CD4-positive, alpha-beta T cell treated with Interleukin-15 for 4 hours (primary cell): ENCODE data around the gene PP2D1.
"Not testable (repeated sequence)": the region's sequence is repeated elsewhere in the genome, so short reads cannot be mapped to it uniquely, and the experiment has no call there.

Experiments used
- DNase-seq: peaks from one replicate; pipeline ENCODE4 v3.0.0-alpha.2; 2020; ENCODE audit warnings: low spot score

PP2D1 gene

DNA sequence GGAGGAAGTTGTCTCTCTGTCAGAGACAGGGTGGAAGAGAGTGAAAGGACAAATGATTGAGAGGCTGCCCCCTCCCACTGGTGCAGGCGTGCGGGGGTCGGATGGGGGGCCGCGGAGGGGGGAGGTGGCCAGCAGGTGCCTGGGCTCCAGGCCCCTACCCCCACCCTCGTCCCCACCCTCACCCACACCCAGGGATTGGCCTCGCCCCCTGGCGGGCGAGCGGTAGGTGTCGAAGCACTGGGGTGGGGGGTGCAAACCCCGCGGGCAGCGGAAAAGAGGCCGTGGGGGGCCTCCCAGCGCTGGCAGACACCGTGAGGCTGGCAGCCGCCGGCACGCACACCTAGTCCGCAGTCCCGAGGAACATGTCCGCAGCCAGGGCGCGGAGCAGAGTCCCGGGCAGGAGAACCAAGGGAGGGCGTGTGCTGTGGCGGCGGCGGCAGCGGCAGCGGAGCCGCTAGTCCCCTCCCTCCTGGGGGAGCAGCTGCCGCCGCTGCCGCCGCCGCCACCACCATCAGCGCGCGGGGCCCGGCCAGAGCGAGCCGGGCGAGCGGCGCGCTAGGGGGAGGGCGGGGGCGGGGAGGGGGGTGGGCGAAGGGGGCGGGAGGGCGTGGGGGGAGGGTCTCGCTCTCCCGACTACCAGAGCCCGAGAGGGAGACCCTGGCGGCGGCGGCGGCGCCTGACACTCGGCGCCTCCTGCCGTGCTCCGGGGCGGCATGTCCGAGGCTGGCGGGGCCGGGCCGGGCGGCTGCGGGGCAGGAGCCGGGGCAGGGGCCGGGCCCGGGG, 27.9 kb upstream of the PP2D1 start, which contains the start of gene KAT2B:
TSS of gene KAT2B (plus strand) at position 682 of the 783 bp plus-strand sequence. CDS start at position 714, 32 bp downstream.
- peak; percentile 84 for DNase-seq

DNA sequence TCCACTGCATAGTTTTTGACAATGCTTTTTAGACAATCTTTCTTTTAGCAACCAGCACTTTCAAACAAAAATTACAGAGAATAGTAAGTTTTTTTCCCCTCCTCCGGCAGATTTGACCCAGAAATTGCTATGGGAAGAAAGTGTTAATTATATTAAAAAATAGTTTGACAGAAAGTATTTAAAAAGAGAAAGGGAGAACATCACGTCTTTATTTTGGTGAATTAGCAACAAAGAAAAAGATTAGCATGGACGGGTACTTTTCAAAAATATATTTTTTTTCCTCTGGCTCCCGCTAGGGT, 27.4 kb upstream of the PP2D1 start:
- DNase-seq: no peak

DNA sequence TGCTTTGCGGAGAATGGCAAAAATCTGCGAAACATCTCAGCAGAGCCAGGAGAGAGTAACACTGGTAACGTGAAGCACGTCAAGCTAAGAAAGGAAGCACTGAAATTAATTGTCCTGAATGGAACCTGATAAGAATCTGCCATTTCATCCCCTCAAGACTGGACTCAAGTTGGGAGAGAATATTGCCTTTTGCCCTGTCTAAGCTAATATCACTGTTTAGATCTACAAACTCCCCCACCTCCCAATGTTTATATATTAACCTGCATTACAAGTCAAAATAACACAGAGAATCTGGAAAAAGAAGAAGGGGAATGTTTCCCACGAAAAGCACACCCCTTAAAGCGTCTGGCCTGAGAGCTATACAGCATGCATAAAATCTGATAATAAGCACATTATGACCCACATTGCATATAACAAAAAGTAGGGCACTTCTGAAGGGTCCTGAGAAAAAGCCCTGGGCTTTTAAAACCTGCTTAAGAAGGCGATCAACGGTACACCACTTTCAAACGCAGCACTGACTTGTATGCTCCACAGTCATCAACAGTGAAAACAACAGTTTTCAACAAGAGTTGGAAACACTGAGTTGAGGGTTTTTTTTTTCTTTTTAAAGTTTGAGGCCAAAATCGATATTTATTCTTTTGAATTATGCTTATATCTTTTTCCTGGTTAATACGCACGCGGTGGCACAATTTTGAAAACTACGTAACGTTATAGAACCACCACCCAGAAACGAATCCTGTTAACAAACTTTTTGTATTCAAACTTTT, 26.8 kb upstream of the PP2D1 start:
- no peak for DNase-seq

DNA sequence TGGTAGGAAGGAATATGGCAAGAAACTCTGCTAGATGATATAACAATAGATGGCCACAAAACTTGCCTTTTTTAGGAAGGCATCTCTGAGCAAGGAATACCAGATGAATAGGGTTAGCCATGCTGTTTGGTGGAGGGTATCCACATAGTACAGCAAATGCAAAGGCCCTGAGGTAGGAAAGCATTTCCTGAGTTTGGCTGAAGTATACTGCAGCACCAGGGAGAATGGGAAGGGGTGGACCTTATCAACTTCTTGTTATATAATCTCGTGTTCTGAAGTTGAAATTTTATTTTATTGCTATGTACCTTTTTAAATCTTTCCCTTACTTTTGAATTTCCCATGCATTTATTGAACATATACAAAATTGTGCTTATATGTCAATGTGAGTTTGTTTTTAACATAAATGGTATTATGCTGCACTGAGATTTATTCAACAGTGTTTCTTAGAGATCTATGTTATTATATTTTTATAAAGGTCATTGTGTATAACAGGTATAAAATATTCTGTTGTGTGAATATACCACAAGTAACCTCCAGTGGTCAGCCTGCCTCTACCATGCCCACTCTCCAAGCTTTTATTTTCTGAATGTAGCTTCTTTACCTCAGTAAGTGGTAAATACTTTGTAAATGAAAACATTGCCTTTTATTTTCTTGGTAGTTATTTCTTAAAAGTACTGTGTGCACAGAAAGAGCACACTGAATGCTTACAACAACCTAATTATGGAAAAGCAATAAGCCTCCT, 25.4 kb upstream of the PP2D1 start:
- no peak for DNase-seq

DNA sequence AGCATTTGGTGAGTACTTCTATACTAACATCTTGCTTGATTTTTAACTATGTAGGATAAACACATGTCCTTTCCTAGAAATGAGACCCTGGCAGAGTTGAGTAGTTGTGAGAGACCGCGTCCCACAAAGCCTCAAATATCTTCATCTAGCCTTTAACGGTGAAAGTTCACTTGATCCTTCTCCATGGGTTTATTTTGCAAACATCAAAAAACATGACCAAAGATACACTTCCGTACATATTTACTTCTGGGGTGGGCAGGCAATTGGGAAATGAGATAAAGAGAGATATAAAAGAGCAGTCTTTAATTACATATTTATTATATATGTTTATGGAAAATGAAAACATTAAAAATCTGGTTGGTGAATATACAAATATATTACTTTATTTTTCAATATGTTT, 23.0 kb upstream of the PP2D1 start:
- no peak for DNase-seq

DNA sequence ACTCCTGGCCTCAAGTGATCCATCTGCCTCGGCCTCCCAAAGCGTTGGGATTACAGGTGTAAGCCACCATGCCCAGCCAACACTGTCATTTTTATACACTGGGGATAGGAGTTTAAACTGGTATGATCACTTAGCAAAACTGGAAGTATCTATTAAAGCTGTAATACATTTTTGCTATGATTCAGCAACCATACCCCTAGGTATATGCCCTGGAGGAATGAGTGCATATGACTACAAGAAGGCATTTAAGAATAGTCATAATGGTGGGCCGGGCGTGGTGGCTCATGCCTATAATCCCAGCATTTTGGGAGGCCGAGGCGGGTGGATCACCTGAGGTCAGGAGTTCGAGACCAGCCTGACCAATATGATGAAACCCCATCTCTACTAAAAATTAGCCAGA, 19.9 kb upstream of the PP2D1 start:
- DNase-seq: not testable (repeated sequence)

DNA sequence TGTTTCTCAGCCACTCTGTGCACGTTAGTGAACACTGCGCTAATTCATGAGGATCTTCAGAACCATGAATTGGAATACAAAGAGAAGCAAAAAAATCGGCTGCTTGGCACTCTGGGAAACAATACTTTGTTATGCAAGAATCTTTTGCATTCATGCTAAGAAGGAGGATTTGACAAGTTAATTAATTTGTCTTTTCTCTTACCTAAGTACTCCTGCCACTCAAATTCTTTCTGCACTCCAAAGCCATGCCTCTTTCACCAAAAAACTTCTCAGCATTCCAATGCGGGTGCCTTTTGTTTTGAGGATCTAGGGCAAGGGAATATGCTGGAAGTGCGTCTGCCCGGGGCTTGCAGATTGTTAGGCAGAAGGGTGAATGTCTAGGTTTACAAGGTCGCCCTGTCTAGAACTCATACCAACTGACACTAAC, 16.9 kb upstream of the PP2D1 start:
- DNase-seq: no peak

DNA sequence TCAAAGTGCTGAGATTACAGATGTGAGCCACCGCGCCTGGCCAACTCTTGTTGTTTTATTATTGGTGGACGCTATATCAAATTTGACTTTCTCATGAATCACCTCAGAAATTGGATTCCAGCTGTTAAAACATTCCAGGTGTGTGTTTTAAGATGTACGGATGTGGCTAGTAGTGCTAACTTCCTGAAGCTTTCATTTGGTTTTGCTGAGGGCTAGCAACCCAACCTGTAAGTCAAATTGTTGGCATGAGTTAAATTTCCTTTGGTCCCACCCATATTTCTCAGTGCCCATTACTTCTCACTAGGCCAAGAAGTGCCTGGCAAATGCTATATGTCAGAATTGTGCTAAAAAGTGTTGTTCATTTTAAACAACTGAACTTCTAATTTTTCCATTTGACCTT, 15.1 kb upstream of the PP2D1 start:
- no peak for DNase-seq

DNA sequence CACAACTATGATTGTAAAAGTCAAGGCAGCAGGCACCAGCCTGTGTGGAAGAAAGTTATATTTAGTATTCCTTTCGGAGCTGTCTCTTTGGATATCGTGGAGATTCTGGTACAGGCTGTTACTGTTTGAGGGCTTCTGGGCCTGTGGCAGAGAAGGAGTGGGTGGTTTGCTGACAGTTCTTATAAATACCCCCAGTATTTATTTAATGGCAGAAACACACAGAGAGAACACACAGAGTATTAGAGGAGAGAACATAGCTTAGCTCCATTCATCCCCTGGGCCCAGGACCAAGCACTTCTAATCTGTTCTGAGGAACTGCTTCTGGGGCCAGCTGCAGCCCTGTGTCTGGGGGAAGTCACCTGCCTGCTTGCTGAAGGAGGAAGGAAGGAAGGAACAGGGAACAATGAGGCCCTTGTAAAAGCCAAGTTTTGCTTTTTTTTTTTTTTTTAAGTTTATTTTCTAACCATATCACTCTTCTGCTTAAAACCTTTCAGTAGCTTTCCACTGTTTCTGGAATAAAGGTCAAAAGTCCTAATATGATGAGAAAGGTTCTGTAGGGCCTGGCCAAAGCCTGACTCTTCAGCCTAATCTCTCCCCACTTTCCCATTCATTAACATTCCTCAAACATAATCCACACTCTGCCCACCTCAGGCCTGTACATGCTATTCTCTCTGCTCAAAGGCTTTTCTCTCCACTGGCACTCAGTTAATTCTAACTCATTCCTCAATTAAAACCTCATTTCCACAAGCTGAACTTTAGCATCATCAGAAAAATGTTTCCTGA, 11.8 kb upstream of the PP2D1 start:
- DNase-seq: no peak

DNA sequence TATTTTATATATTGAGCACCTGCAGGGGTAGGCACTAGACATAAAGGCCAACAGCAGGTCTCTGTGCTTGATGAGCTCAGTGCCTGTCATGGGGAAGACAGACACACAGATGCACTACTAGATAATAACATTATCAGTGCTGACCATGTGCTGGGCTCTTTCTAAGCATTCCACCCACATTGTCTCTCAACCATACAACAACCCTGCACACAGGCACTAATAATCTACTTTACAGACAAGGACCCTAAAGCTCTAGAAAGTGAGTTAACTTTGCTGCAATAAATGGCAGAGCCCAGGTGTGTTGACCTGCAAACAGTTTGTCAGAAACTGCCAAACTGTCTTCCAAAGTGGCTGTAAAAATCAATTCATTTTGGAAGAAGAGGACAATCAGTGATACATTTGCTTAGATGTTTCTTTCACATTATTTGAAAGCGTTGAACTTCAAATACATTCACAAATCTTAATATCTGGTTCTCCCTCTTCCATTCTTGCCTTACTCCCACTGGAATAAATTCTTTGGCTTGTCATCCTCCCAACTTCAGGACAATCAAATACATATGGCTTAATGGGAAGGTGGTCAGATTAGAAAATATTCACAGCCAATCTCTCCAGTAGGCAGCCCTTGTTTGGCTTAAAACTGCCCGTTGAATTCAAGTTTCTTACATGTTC, 11.0 kb upstream of the PP2D1 start:
- no peak for DNase-seq

DNA sequence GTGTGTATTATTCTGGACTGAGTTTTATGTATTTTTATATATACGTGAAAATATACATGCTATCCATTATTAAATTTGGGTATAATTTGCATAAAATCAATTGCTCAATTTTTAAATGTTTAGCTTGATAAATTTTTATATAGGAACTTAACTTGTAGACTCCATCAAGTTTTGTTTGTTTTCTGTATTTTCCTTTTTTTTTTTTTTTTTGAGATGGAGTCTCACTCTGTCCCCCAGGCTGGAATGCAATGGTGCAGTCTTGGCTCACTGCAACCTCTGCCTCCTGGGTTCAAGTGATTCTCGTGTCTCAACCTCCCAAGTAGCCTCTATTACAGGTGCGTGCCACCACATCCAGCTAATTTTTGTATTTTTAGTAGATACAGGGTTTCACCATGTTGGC, 4.0 kb upstream of the PP2D1 start:
- DNase-seq: not testable (repeated sequence)

DNA sequence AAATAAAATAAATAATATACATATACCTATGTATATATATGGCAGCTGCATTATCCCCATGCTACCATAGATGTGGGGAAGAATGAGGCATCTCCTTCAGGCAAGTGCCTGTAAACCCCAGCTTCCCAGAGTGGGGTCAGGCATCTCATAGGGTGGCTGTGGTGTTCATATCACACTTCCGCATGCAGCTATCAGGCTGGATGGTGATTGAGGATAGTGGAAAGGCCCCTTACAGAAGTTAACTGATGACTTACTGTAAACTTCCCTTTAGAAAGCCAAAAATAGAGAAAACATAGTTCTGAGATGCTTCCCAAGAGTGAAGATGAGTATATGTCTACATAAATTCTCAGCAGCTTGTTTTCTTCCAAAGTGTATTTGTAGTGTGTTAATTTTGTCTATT, 3.5 kb upstream of the PP2D1 start:
- no peak for DNase-seq

DNA sequence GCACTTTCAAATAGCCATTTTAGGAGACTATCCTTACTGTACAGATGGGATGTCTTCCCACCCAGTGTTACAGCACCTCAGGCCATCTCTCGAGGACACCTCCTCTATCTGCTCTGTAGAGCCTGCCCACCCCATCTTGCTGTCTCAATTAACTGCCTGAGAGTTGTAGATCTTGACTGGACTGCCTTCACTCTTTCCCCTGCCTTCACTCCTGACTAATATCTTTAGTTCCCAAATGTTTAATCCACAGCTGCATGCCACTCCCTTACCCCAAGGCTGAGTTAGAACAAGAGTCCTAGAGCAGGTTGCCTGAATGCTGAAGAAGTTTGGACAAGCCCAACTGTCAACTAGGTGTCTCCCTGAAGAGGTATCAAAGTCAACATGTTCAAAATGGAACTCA, 1.3 kb upstream of the PP2D1 start:
- DNase-seq: no peak

DNA sequence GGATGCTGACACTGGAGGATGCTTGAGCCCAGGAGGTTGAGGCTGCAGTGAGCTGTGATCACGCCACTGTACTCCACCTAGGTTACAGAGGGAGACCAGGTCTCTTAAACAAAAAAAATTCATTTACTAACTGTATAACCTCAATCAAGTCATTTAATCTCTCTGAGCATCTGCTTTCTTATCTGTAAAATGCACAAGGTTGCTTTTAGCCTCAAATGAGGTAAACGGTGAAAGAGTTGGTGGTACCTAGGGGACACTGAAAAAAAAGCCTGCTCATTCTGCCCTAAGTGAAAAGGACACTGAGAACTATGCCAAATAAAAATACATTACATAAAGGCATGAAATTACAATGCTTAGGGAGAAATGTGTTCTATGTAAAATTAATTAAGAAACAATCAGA, 3.4 kb downstream of the PP2D1 start:
- no peak for DNase-seq

DNA sequence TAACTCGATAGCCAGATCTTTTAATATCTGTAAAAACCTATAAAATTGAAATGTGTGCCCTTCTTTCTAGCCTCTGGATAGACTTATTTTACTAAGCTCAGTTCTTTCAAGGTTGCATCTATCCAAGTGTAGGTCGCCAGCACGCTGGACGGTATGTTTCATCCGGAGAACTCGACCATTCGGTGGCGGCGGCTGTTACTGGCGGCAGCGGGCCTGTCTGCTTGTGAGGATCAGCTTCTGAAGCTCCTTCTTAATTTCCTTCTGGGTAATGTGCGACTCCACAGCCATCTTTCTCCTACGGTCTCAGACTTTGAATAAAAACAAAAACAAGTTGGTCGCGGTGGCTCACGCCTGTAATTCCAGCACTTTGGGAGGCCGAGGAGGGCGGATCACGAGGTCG, 4.1 kb downstream of the PP2D1 start:
- DNase-seq: no peak

DNA sequence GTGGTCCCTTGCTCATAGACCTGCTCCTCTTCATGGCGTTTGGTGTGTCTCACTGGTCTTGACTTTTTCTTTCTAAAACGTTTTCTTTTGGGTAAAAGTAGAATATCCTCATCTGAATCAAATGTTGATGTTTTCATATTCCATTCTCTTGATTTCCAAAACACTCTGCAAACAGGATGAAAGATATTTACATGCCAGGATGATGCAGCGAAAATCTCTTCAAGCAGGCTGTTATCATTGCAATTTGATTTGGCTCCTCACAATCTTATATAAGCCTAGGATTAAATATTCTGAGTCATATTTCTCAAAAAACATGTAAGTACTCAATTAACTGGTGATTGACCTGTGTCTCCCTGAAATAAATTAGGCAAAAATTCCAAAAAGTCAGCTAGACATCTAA, 10.1 kb downstream of the PP2D1 start:
- no peak for DNase-seq

DNA sequence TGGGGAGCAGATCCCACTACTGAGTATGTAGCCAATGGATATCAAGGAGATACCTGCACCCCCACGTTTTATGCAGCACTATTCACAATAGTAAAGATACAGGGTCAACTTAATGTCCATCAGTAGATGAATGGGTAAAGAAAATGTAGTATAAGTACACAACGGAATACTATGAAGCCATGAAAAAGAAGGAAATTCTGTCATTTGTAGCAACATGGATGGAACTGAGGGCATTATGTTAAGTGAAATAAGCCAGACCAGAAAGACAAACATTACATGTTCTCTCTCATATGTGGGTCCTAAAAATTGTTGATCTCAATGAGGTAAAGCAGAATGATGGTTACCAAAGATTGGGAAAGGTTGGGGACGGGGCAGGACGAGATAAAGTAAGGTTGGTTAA, 14.6 kb downstream of the PP2D1 start:
- DNase-seq: no peak

DNA sequence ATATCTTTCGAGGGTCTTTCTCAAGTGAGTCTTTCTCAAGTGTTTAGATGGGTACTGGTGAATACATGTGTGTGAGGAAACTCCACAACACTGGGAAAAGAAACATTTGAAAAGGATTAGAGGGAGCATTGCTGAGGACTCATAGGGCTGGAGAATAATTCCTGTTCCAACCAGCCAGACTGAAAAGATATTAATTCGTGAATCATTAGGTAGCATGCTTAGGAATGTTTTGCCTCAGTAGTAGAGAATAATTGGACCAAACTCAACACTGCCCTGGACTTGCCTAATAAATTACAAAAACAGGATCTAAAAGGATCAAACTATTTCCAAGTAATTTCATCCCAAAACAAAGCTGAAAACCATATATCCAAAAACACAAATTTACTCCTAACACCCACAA, 17.3 kb downstream of the PP2D1 start:
- DNase-seq: no peak

DNA sequence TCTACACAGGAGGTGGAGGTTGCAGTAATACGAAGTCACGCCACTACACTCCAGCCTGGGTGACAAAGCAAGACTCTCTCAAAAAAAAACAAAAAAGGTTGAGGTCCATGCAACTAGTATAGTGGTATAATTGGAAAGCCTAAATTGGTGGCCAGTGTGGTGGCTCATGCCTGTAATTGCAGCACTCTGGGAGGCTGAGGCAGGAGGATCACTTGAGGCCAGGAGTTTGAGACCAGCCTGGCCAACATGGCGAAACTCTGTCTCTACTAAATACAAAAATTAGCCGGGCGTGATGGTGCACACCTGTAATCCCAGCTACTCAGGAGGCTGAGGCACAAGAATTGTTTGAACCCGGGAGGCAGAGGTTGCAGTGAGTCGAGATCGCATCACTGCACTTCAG, 23.2 kb downstream of the PP2D1 start:
- DNase-seq: not testable (repeated sequence)

DNA sequence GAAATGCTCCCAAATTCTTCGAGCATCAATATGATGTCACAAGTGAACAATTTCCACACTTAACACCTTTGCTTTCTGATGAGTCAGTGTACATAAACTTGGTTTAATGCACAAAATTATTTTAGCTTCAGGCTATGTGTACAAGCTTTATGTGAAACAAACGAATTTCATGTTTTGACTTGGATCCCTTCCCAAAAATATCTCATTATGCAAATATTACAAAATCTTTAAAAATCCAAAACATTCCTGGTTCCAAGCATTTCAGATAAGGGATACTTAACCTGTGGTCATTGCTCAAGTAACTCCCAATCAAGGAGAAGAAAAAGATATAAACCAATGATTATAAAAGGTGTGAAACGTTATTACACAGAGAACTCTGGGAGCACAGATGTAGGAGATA, 40.0 kb downstream of the PP2D1 start:
- no peak for DNase-seq

DNA sequence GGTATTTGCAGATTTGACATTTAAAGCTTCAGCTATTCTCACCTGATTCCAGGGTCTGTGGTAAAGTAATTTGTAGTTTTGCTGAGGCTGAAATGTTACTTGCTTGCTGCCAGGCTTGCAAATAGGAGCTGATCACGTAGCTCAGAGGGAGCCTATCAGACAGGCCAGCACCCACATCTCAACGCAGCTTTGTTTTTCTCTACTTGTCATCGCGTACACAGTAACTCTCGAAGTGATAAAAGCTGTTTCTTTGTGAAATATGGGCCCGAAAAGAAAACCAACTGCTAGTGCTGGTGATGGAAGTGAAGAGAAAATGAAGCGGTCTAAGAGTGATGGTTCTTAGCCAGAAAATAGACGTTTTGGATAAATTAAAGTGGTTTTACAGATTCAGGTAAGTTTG, 41.7 kb downstream of the PP2D1 start:
- no peak for DNase-seq

DNA sequence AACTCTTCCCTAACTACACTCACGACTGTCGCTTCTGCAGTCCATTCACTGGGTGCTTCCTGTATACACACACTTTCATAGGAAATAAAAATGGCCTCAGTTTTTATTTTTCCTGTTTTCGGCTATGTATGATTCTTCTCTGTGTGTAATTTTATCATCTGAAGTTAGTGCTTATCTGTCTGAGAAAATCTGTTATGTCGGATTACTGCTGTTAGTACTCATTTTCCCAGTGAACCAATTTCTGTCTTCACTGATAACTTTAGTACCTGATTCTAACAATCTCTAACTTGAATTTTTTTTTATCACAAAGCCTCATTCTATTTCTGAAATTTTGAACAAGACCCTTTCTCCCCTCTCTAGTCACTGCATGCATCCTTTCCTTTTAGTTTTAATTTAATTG, 44.3 kb downstream of the PP2D1 start:
- no peak for DNase-seq
